ENCODE results near the gene AFDN.

Gene AFDN

DNA sequence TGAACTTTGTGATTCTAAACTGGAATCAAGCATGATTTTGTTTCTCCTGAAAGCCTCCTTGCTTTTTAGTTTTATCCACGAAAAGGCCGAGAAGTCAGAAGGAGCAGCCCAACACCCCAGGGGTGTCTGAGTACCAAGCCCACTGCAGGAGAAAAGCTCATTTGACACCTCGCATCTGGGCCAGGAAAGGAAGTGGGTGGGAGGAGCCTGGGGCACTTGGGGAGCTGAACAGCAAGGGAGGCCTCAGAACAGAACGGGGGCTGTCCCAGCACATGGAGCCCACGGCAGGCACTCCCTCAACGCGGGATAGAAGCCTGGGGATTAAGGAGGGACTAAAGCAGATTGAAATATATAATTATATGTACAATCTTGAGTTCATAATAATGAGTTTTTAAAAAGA is 177.3 kb downstream of the AFDN start:
- no peak for DNase-seq (ENCODE audit: low spot score)
- no peaks in the 10 kb centered on the region for H3K4me1 ChIP-seq (ENCODE audit: control insufficient read depth in 2 of 2, insufficient read depth in 1 of 2, low read depth in 1 of 2, low read length in 2 of 2)
- H2AK5ac ChIP-seq (ENCODE audit: low read depth, low read length) = no peak overlapping the region
- no peak overlapping the region for H4K8ac ChIP-seq (ENCODE audit: low read depth, low read length)
- H2BK12ac ChIP-seq (ENCODE audit: low read length) = no peak overlapping the region
- H3K4me2 ChIP-seq (ENCODE audit: insufficient read depth, low read length, poor library complexity, severe bottlenecking) = no peak overlapping the region
- H3K79me1 ChIP-seq (ENCODE audit: low read depth, low read length) = peaks cover 1% of the 10 kb centered on the region
- H2BK15ac ChIP-seq (ENCODE audit: low read length) = no peak overlapping the region
- peaks cover 0 to 9% of the 10 kb centered on the region in 2 donors for H3K9me3 ChIP-seq (replicated peaks in 1 of 2; ENCODE audit: control insufficient read depth in 2 of 2, insufficient read depth in 1 of 2, low read depth in 1 of 2, low read length in 2 of 2)
- WGBS, 2 donors (ENCODE audit: extremely low coverage in 2 of 2, insufficient read length in 2 of 2, insufficient replicate concordance in 1 of 2) = no CpG with 5 or more reads among the region's 7 CpGs
- no peak overlapping the region for H3K18ac ChIP-seq (ENCODE audit: low read length)
- H3K4me3 ChIP-seq (ENCODE audit: low read length in 2 of 2) = no peak overlapping the region
- H3K4ac ChIP-seq (ENCODE audit: low read length) = no peak overlapping the region
- peaks cover 0 to 3% (median 0%) of the 10 kb centered on the region in 3 experiments for H3K27me3 ChIP-seq (ENCODE audit: control insufficient read depth in 3 of 3, insufficient read depth in 3 of 3, low read depth in 1 of 3, low read length in 3 of 3)
- no peak overlapping the region for H3K14ac ChIP-seq (ENCODE audit: low read length)
- H3K36me3 ChIP-seq (replicated peaks in 1 of 2; ENCODE audit: control insufficient read depth in 2 of 2, insufficient read depth in 2 of 2, low read length in 2 of 2) = no peaks in the 10 kb centered on the region
- H2BK5ac ChIP-seq (ENCODE audit: low read length) = no peak overlapping the region
- no peak overlapping the region for H3K9ac ChIP-seq (ENCODE audit: low read depth, low read length, poor library complexity)
- no peak overlapping the region for H2AFZ ChIP-seq (ENCODE audit: low read length)
- no peak overlapping the region for H3K27ac ChIP-seq (replicated peaks; ENCODE audit: low read length)
- no peak overlapping the region for H2BK120ac ChIP-seq (ENCODE audit: low read depth, low read length)
- H3K23ac ChIP-seq (ENCODE audit: low read depth, low read length, poor library complexity) = no peak overlapping the region
- H4K91ac ChIP-seq (ENCODE audit: low read depth, low read length, poor library complexity) = no peak overlapping the region

DNA sequence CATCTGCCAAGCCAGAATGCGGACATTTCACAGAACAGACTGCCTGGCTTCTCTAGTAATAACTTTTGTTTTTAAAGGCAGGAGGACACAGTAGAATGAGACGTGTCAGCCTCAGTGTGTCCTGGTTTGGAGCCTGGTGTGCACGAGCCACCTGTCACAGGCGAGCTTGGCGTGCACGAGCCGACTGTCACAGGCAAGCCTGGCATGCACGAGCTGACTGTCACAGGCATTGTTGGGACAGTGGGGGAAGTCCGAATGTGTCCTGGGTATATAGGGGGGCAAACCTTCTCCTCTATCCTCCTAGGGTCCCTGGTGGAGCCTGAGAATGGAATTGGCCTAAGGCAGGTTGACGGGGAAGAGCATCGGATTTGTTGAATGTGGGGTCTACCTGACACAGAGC is 178.2 kb downstream of the AFDN start:
- peak overlapping the region; percentile 44 for H3K23ac ChIP-seq (ENCODE audit: low read depth, low read length, poor library complexity)
- WGBS, 2 donors (ENCODE audit: extremely low coverage in 2 of 2, insufficient read length in 2 of 2, insufficient replicate concordance in 1 of 2) = no CpG with 5 or more reads among the region's 11 CpGs
- H2BK120ac ChIP-seq (ENCODE audit: low read depth, low read length) = no peak overlapping the region
- H2AFZ ChIP-seq (ENCODE audit: low read length) = no peak overlapping the region
- no peak overlapping the region for H2AK5ac ChIP-seq (ENCODE audit: low read depth, low read length)
- DNase-seq (ENCODE audit: low spot score) = no peak
- H3K9ac ChIP-seq (ENCODE audit: low read depth, low read length, poor library complexity) = no peak overlapping the region
- H4K8ac ChIP-seq (ENCODE audit: low read depth, low read length) = no peak overlapping the region
- H3K4me3 ChIP-seq (ENCODE audit: low read length in 2 of 2) = no peak overlapping the region
- H2BK5ac ChIP-seq (ENCODE audit: low read length) = no peak overlapping the region
- no peak overlapping the region for H2BK12ac ChIP-seq (ENCODE audit: low read length)
- no peak overlapping the region for H2BK15ac ChIP-seq (ENCODE audit: low read length)
- H3K27ac ChIP-seq (replicated peaks; ENCODE audit: low read length) = no peak overlapping the region
- H3K36me3 ChIP-seq (replicated peaks in 1 of 2; ENCODE audit: control insufficient read depth in 2 of 2, insufficient read depth in 2 of 2, low read length in 2 of 2) = no peaks in the 10 kb centered on the region
- H3K4me2 ChIP-seq (ENCODE audit: insufficient read depth, low read length, poor library complexity, severe bottlenecking) = no peak overlapping the region
- H3K4ac ChIP-seq (ENCODE audit: low read length) = no peak overlapping the region
- no peak overlapping the region for H4K91ac ChIP-seq (ENCODE audit: low read depth, low read length, poor library complexity)
- H3K9me3 ChIP-seq (replicated peaks in 1 of 2; ENCODE audit: control insufficient read depth in 2 of 2, insufficient read depth in 1 of 2, low read depth in 1 of 2, low read length in 2 of 2) = peaks cover 0 to 4% of the 10 kb centered on the region in 2 donors
- H3K18ac ChIP-seq (ENCODE audit: low read length) = peak overlapping the region; percentile 80
- H3K79me1 ChIP-seq (ENCODE audit: low read depth, low read length) = peaks cover 1% of the 10 kb centered on the region
- H3K4me1 ChIP-seq (ENCODE audit: control insufficient read depth in 2 of 2, insufficient read depth in 1 of 2, low read depth in 1 of 2, low read length in 2 of 2) = no peaks in the 10 kb centered on the region
- H3K14ac ChIP-seq (ENCODE audit: low read length) = no peak overlapping the region
- H3K27me3 ChIP-seq (ENCODE audit: control insufficient read depth in 3 of 3, insufficient read depth in 3 of 3, low read depth in 1 of 3, low read length in 3 of 3) = peaks cover 0 to 3% (median 0%) of the 10 kb centered on the region in 3 experiments

DNA sequence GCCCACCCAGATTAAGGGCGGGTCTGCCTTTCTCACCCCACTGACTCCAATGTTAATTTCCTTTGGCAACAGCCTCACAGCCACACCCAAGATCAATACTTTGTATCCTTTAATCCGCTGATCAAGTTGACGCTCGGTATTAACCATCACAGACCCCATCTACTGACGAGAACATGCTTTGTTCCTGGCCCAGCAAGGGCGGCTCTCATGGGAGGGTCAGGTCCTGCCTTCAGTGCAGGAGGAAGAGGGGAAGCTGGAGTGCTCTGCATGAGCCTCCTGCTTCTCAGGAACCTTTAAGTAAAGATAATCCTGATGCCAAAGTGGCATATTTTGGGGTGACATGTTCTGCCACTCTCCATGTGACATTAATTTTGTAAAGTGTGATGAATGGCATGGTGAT is 179.1 kb downstream of the AFDN start:
- WGBS, 2 donors (ENCODE audit: extremely low coverage in 2 of 2, insufficient read length in 2 of 2, insufficient replicate concordance in 1 of 2) = no CpG with 5 or more reads among the region's 6 CpGs

DNA sequence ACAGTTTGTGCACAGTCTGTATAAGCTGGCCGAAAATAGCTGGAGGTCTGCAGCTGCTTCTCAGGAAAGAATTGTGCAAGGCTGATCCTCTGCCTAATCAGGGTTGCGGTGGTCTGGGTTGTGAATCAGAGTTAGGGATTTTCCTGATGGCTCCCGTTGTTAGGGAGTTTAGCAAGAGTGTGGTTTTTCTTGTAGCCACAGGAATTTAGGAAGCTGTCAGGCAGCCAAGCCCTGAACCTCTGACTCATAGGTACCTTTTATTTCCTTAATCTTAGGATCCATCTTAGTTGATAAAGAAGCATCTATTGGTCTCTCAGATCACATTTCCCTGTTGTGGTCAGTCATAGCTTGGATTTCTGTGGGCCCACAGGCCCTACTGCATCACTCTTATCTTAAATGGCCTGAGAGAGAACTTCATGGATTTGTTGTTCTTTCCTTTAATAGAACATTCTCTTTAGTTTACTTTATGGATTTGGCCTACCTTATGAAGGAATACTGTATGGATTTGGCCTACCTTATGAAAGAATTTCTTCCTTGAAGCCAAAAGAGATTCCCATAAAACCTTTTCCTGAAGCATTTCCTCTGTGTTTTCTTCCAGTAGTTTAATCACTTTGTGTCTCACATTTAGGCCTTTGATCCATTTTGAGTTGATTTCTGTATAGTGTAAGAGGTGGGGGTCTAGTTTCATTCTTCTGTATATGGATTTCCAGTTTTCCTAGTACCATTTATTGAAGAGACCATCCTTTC is 181.1 kb downstream of the AFDN start:
- H3K36me3 ChIP-seq (replicated peaks in 1 of 2; ENCODE audit: control insufficient read depth in 2 of 2, insufficient read depth in 2 of 2, low read length in 2 of 2) = no peaks in the 10 kb centered on the region
- no peak overlapping the region for H3K4me3 ChIP-seq (ENCODE audit: low read length in 2 of 2)
- no peaks in the 10 kb centered on the region for H3K4me1 ChIP-seq (ENCODE audit: control insufficient read depth in 2 of 2, insufficient read depth in 1 of 2, low read depth in 1 of 2, low read length in 2 of 2)
- no peak overlapping the region for H2BK120ac ChIP-seq (ENCODE audit: low read depth, low read length)
- no peak overlapping the region for H3K9ac ChIP-seq (ENCODE audit: low read depth, low read length, poor library complexity)
- H3K27me3 ChIP-seq (ENCODE audit: control insufficient read depth in 3 of 3, insufficient read depth in 3 of 3, low read depth in 1 of 3, low read length in 3 of 3) = peaks cover 0 to 3% (median 0%) of the 10 kb centered on the region in 3 experiments
- DNase-seq (ENCODE audit: low spot score) = no peak
- no peak overlapping the region for H2AFZ ChIP-seq (ENCODE audit: low read length)
- no peak overlapping the region for H3K23ac ChIP-seq (ENCODE audit: low read depth, low read length, poor library complexity)
- no peak overlapping the region for H3K18ac ChIP-seq (ENCODE audit: low read length)
- no peak overlapping the region for H4K91ac ChIP-seq (ENCODE audit: low read depth, low read length, poor library complexity)
- H3K27ac ChIP-seq (replicated peaks; ENCODE audit: low read length) = no peak overlapping the region
- no peak overlapping the region for H2AK5ac ChIP-seq (ENCODE audit: low read depth, low read length)
- H3K4me2 ChIP-seq (ENCODE audit: insufficient read depth, low read length, poor library complexity, severe bottlenecking) = no peak overlapping the region
- no peak overlapping the region for H2BK12ac ChIP-seq (ENCODE audit: low read length)
- no peak overlapping the region for H3K14ac ChIP-seq (ENCODE audit: low read length)
- no peak overlapping the region for H3K4ac ChIP-seq (ENCODE audit: low read length)
- no peak overlapping the region for H2BK15ac ChIP-seq (ENCODE audit: low read length)
- H3K79me1 ChIP-seq (ENCODE audit: low read depth, low read length) = no peaks in the 10 kb centered on the region
- H2BK5ac ChIP-seq (ENCODE audit: low read length) = no peak overlapping the region
- no CpG with 5 or more reads among the region's 3 CpGs for WGBS, 2 donors (ENCODE audit: extremely low coverage in 2 of 2, insufficient read length in 2 of 2, insufficient replicate concordance in 1 of 2)
- H3K9me3 ChIP-seq (replicated peaks in 1 of 2; ENCODE audit: control insufficient read depth in 2 of 2, insufficient read depth in 1 of 2, low read depth in 1 of 2, low read length in 2 of 2) = peaks cover 0 to 11% of the 10 kb centered on the region in 2 donors
- H4K8ac ChIP-seq (ENCODE audit: low read depth, low read length) = no peak overlapping the region

More for the DNA sequence above, 179.1 kb downstream of the AFDN start:
- H3K4ac ChIP-seq (ENCODE audit: low read length) = no peak overlapping the region
- no peak overlapping the region for H3K14ac ChIP-seq (ENCODE audit: low read length)
- H2BK5ac ChIP-seq (ENCODE audit: low read length) = no peak overlapping the region
- H3K27ac ChIP-seq (replicated peaks; ENCODE audit: low read length) = no peak overlapping the region
- H4K8ac ChIP-seq (ENCODE audit: low read depth, low read length) = no peak overlapping the region
- H3K79me1 ChIP-seq (ENCODE audit: low read depth, low read length) = peaks cover 1% of the 10 kb centered on the region
- peaks cover 0 to 4% of the 10 kb centered on the region in 2 donors for H3K9me3 ChIP-seq (replicated peaks in 1 of 2; ENCODE audit: control insufficient read depth in 2 of 2, insufficient read depth in 1 of 2, low read depth in 1 of 2, low read length in 2 of 2)
- H2AK5ac ChIP-seq (ENCODE audit: low read depth, low read length) = no peak overlapping the region
- H3K9ac ChIP-seq (ENCODE audit: low read depth, low read length, poor library complexity) = no peak overlapping the region
- H3K4me1 ChIP-seq (ENCODE audit: control insufficient read depth in 2 of 2, insufficient read depth in 1 of 2, low read depth in 1 of 2, low read length in 2 of 2) = no peaks in the 10 kb centered on the region
- no peak overlapping the region for H3K23ac ChIP-seq (ENCODE audit: low read depth, low read length, poor library complexity)
- no peak overlapping the region for H2BK12ac ChIP-seq (ENCODE audit: low read length)
- H2BK15ac ChIP-seq (ENCODE audit: low read length) = no peak overlapping the region
- no peak overlapping the region for H4K91ac ChIP-seq (ENCODE audit: low read depth, low read length, poor library complexity)
- no peak for DNase-seq (ENCODE audit: low spot score)
- no peaks in the 10 kb centered on the region for H3K36me3 ChIP-seq (replicated peaks in 1 of 2; ENCODE audit: control insufficient read depth in 2 of 2, insufficient read depth in 2 of 2, low read length in 2 of 2)
- H3K4me3 ChIP-seq (ENCODE audit: low read length in 2 of 2) = no peak overlapping the region
- H3K18ac ChIP-seq (ENCODE audit: low read length) = no peak overlapping the region
- H3K27me3 ChIP-seq (ENCODE audit: control insufficient read depth in 3 of 3, insufficient read depth in 3 of 3, low read depth in 1 of 3, low read length in 3 of 3) = peaks cover 0 to 3% (median 0%) of the 10 kb centered on the region in 3 experiments
- H2BK120ac ChIP-seq (ENCODE audit: low read depth, low read length) = no peak overlapping the region
- no peak overlapping the region for H2AFZ ChIP-seq (ENCODE audit: low read length)
- no peak overlapping the region for H3K4me2 ChIP-seq (ENCODE audit: insufficient read depth, low read length, poor library complexity, severe bottlenecking)

Data from neuronal stem cell (in vitro differentiated cells).